Nephron progenitor cell (in vitro differentiated cells): ENCODE measurements around the gene CCDC51.

Source experiments
- DNase-seq: peaks from one replicate; pipeline ENCODE4 v3.0.0; 2021
- H3K27ac Mint-ChIP-seq: 2 replicates; pipeline ENCODE4 v1.8.0; 2021; ENCODE audit warnings: mild to moderate bottlenecking, moderate library complexity, mixed read lengths
- H3K27me3 Mint-ChIP-seq: 2 replicates; pipeline ENCODE4 v1.8.0; 2021; ENCODE audit warnings: mild to moderate bottlenecking, low read depth, mixed read lengths; ENCODE audit not compliant: poor library complexity
- H3K36me3 Mint-ChIP-seq: 2 replicates; pipeline ENCODE4 v1.8.0; 2021; ENCODE audit warnings: low read depth, mixed read lengths
- H3K4me1 Mint-ChIP-seq: 2 replicates; pipeline ENCODE4 v1.8.0; 2021; ENCODE audit warnings: mixed read lengths
- H3K4me3 Mint-ChIP-seq: 2 replicates; pipeline ENCODE4 v1.8.0; 2021; ENCODE audit warnings: mild to moderate bottlenecking, moderate library complexity, mixed read lengths
- H3K9me3 Mint-ChIP-seq: 2 replicates; pipeline ENCODE4 v1.8.0; 2021; ENCODE audit warnings: mild to moderate bottlenecking, moderate library complexity, mixed read lengths
- TF ChIP-seq, protein P1 (sequence below): fragments of 200-600 bp; sonication (generic); IDR thresholded peaks from 2 replicates; pipeline ENCODE4 v1.5.0; 2021; ENCODE audit warnings: antibody characterized with exemption

Gene CCDC51

GRCh38 chr3:48429317-48429959 is 10.5 kb downstream of the CCDC51 start:
- TF ChIP-seq, protein P1, sequence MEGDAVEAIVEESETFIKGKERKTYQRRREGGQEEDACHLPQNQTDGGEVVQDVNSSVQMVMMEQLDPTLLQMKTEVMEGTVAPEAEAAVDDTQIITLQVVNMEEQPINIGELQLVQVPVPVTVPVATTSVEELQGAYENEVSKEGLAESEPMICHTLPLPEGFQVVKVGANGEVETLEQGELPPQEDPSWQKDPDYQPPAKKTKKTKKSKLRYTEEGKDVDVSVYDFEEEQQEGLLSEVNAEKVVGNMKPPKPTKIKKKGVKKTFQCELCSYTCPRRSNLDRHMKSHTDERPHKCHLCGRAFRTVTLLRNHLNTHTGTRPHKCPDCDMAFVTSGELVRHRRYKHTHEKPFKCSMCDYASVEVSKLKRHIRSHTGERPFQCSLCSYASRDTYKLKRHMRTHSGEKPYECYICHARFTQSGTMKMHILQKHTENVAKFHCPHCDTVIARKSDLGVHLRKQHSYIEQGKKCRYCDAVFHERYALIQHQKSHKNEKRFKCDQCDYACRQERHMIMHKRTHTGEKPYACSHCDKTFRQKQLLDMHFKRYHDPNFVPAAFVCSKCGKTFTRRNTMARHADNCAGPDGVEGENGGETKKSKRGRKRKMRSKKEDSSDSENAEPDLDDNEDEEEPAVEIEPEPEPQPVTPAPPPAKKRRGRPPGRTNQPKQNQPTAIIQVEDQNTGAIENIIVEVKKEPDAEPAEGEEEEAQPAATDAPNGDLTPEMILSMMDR = no peak
- no peaks in the 10 kb centered on the region for H3K9me3 Mint-ChIP-seq
- H3K27ac Mint-ChIP-seq = no peak overlapping the region
- H3K27me3 Mint-ChIP-seq = no peaks in the 10 kb centered on the region
- peaks cover 5% of the 10 kb centered on the region for H3K36me3 Mint-ChIP-seq
- peak overlapping the region; percentile 90 for H3K4me3 Mint-ChIP-seq
- H3K4me1 Mint-ChIP-seq = peaks cover 58% of the 10 kb centered on the region
- peak; percentile 82 for DNase-seq

DNA sequence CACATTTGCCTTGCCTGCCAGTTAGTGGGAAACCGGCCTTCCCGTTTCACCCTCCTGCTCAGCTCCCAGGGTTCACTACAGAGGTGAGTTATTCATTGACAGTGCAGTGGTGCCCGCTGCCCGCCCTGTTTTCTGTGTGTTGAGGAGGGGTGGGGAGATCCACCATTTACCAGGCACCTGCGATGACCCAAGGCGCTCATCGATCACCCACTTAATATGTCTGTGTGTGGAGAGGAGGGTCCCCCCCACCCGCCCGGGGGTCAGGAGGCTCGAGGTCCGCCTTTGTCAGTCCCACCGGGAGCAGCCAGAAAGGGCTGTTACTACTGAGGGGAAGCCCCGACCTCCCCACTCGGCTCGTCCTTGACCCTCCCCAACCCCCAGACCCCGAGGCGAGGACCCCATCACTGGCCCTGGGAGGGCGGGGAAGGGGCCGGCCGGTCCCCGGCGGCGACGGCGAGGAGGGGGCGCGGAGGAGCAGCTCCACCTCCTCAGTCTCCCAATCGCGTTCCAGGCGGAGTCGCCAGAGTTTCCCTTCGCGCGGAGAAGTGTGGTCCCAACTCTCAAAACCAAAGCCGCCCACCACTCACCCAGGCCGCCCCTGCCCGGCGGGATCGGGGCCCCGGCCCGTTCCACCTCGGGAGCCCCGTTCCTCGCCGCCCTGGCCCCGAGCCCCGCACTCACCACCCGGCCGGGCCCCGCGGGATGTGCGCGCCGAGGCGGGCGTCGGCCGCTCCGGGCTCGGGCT is 11.2 kb downstream of the CCDC51 start:
- Mint-ChIP-seq H3K36me3 (peaks cover 5% of the 10 kb centered on the region), H3K4me1 (peaks cover 60% of the 10 kb centered on the region), H3K27ac (peak overlapping the region; percentile 93), H3K27me3 (no peaks in the 10 kb centered on the region), H3K4me3 (peak overlapping the region; percentile 86), H3K9me3 (no peaks in the 10 kb centered on the region)
- DNase-seq = peak; percentile 64
- TF ChIP-seq, protein P1 = no peak

DNA sequence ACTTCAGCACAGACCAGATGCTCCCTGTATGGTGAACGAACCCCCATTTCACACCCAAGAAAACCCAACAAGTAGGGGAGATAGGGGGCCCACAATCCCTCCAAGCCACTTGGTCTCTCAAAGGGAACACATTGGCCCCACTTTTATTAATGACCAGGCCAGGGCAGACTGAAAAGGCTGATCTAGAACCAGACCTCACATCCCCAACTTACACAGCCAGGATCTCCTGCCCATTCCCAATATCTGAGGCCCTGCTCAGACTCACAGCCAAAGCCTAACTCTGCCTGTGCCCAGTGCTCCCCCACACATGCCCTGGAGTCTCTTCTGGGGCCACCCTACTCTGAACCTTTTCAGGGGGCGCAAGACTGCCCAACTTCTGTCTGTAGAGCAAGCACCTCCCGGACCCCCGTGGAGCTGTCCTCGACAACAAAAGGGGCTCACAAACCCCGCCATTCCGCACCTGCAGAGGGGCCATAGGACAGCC is 11.8 kb downstream of the CCDC51 start:
- H3K4me3 Mint-ChIP-seq = peak overlapping the region; percentile 86
- H3K27me3 Mint-ChIP-seq = no peaks in the 10 kb centered on the region
- DNase-seq = no peak
- H3K36me3 Mint-ChIP-seq = peaks cover 7% of the 10 kb centered on the region
- H3K4me1 Mint-ChIP-seq = peaks cover 62% of the 10 kb centered on the region
- peak overlapping the region; percentile 93 for H3K27ac Mint-ChIP-seq
- H3K9me3 Mint-ChIP-seq = no peaks in the 10 kb centered on the region
- TF ChIP-seq, protein P1 = no peak

DNA sequence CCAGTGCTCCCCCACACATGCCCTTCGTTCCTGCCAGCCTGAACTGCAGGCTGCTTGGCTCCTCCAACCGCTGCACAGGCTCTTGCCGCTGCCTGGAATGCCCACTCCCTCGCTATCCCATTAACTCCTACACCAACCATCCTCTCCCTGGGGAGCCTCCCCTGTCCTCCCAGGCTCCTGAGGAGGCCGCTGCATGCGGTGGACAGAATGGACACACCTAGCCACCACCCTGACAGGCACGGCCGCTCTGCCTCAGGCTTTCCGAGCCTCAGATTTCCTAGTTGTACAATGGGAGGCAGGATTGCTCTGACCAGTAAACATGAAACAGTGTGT is 12.3 kb downstream of the CCDC51 start:
- Mint-ChIP-seq H3K27me3 (no peaks in the 10 kb centered on the region), H3K36me3 (peaks cover 11% of the 10 kb centered on the region), H3K9me3 (no peaks in the 10 kb centered on the region), H3K4me3 (peak overlapping the region; percentile 86), H3K4me1 (peaks cover 67% of the 10 kb centered on the region), H3K27ac (peak overlapping the region; percentile 93)
- TF ChIP-seq, protein P1 = no peak
- no peak for DNase-seq

- H3K27ac Mint-ChIP-seq = peak overlapping the region; percentile 93
- peaks cover 67% of the 10 kb centered on the region for H3K4me1 Mint-ChIP-seq
- H3K27me3 Mint-ChIP-seq = no peaks in the 10 kb centered on the region
- no peaks in the 10 kb centered on the region for H3K9me3 Mint-ChIP-seq
- TF ChIP-seq, protein P1 = no peak
- no peak for DNase-seq
- H3K4me3 Mint-ChIP-seq = peak overlapping the region; percentile 86
- peaks cover 11% of the 10 kb centered on the region for H3K36me3 Mint-ChIP-seq
These were observed 12.8 kb downstream of the CCDC51 start for GRCh38 chr3:48426944-48427629.
